GM23338 (cell line): ENCODE results near the gene OTUB1.

Experiments used
- CREB1 ChIP-seq: fragments of 250-450 bp; sonication (Bioruptor Pico); IDR thresholded peaks from 2 replicates; pipeline ENCODE4 v1.5.0; 2020; ENCODE audit warnings: low read depth, mild to moderate bottlenecking, moderate library complexity
- ETS1 ChIP-seq: IDR thresholded peaks from 2 replicates; pipeline ENCODE4 v1.6.1; 2016; ENCODE audit warnings: antibody characterized with exemption
- EZH2 ChIP-seq: fragments of 200-600 bp; sonication (generic); IDR thresholded peaks from one replicate; pipeline ENCODE4 v1.8.0; 2017; ENCODE audit warnings: antibody characterized with exemption, mild to moderate bottlenecking, low read depth; ENCODE audit not compliant: unreplicated experiment
- EZH2phosphoT487 ChIP-seq: fragments of 200-600 bp; sonication (generic); IDR thresholded peaks from one replicate; pipeline ENCODE4 v1.8.1; 2018; ENCODE audit warnings: antibody characterized with exemption; ENCODE audit not compliant: unreplicated experiment
- JUNB ChIP-seq: IDR thresholded peaks from one replicate; pipeline ENCODE4 v1.6.1; 2016; ENCODE audit warnings: antibody characterized with exemption; ENCODE audit not compliant: unreplicated experiment
- NANOG ChIP-seq: IDR thresholded peaks from 2 replicates; pipeline ENCODE4 v1.6.1; 2016; ENCODE audit warnings: antibody characterized with exemption, borderline replicate concordance
- POLR2AphosphoS5 ChIP-seq: IDR thresholded peaks from 2 replicates; pipeline ENCODE4 v1.6.1; 2016; ENCODE audit warnings: antibody characterized with exemption, low read depth
- STAT1 ChIP-seq: IDR thresholded peaks from one replicate; pipeline ENCODE4 v1.6.1; 2016; ENCODE audit warnings: antibody characterized with exemption; ENCODE audit not compliant: unreplicated experiment
- ZNF114 ChIP-seq: fragments of 250-450 bp; sonication (Bioruptor Pico); IDR thresholded peaks from 2 replicates; pipeline ENCODE4 v1.5.0; 2020; ENCODE audit warnings: mild to moderate bottlenecking, moderate library complexity
- TF ChIP-seq, protein P1 (sequence below), 2 experiments: fragments of 200-600 bp in 1 of 2; sonication (generic) in 1 of 2; conservative IDR thresholded peaks; 2 replicates each; pipeline versions ENCODE4 v1.5.1 to v1.6.1; 2016 to 2017; ENCODE audit warnings: antibody characterized with exemption in 2 of 2, low read depth in 2 of 2, mild to moderate bottlenecking in 2 of 2, moderate library complexity in 1 of 2
- TF ChIP-seq, protein P2 (sequence below): IDR thresholded peaks from one replicate; pipeline ENCODE4 v1.6.1; 2018; ENCODE audit warnings: antibody characterized with exemption; ENCODE audit not compliant: unreplicated experiment

GRCh38 chr11:63969461-63969860 is 16.8 kb upstream of the OTUB1 start:
- TF ChIP-seq, protein P1, sequence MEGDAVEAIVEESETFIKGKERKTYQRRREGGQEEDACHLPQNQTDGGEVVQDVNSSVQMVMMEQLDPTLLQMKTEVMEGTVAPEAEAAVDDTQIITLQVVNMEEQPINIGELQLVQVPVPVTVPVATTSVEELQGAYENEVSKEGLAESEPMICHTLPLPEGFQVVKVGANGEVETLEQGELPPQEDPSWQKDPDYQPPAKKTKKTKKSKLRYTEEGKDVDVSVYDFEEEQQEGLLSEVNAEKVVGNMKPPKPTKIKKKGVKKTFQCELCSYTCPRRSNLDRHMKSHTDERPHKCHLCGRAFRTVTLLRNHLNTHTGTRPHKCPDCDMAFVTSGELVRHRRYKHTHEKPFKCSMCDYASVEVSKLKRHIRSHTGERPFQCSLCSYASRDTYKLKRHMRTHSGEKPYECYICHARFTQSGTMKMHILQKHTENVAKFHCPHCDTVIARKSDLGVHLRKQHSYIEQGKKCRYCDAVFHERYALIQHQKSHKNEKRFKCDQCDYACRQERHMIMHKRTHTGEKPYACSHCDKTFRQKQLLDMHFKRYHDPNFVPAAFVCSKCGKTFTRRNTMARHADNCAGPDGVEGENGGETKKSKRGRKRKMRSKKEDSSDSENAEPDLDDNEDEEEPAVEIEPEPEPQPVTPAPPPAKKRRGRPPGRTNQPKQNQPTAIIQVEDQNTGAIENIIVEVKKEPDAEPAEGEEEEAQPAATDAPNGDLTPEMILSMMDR (conservative IDR thresholded peaks at IDR 0.05; ENCODE audit: low read depth in 2 of 2) = no peak
- TF ChIP-seq CREB1 (CRISPR knock-in tag) (no peak), POLR2AphosphoS5 (no peak), EZH2phosphoT487 (no peak), EZH2 (no peak), NANOG (no peak), STAT1 (no peak), ZNF114 (no peak), JUNB (no peak), ETS1 (no peak)
- TF ChIP-seq, protein P2, sequence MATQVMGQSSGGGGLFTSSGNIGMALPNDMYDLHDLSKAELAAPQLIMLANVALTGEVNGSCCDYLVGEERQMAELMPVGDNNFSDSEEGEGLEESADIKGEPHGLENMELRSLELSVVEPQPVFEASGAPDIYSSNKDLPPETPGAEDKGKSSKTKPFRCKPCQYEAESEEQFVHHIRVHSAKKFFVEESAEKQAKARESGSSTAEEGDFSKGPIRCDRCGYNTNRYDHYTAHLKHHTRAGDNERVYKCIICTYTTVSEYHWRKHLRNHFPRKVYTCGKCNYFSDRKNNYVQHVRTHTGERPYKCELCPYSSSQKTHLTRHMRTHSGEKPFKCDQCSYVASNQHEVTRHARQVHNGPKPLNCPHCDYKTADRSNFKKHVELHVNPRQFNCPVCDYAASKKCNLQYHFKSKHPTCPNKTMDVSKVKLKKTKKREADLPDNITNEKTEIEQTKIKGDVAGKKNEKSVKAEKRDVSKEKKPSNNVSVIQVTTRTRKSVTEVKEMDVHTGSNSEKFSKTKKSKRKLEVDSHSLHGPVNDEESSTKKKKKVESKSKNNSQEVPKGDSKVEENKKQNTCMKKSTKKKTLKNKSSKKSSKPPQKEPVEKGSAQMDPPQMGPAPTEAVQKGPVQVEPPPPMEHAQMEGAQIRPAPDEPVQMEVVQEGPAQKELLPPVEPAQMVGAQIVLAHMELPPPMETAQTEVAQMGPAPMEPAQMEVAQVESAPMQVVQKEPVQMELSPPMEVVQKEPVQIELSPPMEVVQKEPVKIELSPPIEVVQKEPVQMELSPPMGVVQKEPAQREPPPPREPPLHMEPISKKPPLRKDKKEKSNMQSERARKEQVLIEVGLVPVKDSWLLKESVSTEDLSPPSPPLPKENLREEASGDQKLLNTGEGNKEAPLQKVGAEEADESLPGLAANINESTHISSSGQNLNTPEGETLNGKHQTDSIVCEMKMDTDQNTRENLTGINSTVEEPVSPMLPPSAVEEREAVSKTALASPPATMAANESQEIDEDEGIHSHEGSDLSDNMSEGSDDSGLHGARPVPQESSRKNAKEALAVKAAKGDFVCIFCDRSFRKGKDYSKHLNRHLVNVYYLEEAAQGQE = no peak
